Adrenal gland (tissue), 5 donors: ENCODE measurements around the gene SERPINA5.

Experiments used
- POLR2A ChIP-seq, 2 donors: fragments of 450-650 bp; IDR thresholded peaks; one replicate each; pipeline ENCODE4 v1.6.1; 2017; ENCODE audit warnings: antibody characterized with exemption in 2 of 2, mild to moderate bottlenecking in 2 of 2, moderate library complexity in 1 of 2
- TF ChIP-seq, protein P1 (sequence below), 6 experiments: fragments of 450-650 bp in 4 of 6; fragments of 200-600 bp in 2 of 6; sonication (generic) in 1 of 6; IDR thresholded peaks; 1 replicate in 5 of 6; 2 replicates in 1 of 6; pipeline versions ENCODE4 v1.5.1 to v1.8.0; 2016 to 2021; ENCODE audit warnings: antibody characterized with exemption in 6 of 6, mild to moderate bottlenecking in 2 of 6, moderate library complexity in 1 of 6
- donor health status: DM: no; HTN: no; CAD: no.

GRCh38 chr14:94547151-94547680 lies 34.0 kb upstream of the SERPINA5 start:
- TF ChIP-seq, protein P1, sequence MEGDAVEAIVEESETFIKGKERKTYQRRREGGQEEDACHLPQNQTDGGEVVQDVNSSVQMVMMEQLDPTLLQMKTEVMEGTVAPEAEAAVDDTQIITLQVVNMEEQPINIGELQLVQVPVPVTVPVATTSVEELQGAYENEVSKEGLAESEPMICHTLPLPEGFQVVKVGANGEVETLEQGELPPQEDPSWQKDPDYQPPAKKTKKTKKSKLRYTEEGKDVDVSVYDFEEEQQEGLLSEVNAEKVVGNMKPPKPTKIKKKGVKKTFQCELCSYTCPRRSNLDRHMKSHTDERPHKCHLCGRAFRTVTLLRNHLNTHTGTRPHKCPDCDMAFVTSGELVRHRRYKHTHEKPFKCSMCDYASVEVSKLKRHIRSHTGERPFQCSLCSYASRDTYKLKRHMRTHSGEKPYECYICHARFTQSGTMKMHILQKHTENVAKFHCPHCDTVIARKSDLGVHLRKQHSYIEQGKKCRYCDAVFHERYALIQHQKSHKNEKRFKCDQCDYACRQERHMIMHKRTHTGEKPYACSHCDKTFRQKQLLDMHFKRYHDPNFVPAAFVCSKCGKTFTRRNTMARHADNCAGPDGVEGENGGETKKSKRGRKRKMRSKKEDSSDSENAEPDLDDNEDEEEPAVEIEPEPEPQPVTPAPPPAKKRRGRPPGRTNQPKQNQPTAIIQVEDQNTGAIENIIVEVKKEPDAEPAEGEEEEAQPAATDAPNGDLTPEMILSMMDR (IDR thresholded peaks at IDR 0.05) = no peak
- TF ChIP-seq POLR2A (IDR thresholded peaks at IDR 0.05) = no peak
